HepG2 (cell line): ENCODE measurements around the gene SLC41A3. TPM values are rescaled to one million over a fixed set of nuclear protein-coding genes. Genes with fewer than 3 reads are reported as not detected.

Source experiments
- ATAC-seq: fragments of 200-7000 bp; cut with Tn5 transposase; 3 replicates; pipeline ENCODE4 v1.9.1; 2020; ENCODE audit warnings: mild to moderate bottlenecking, moderate library complexity
- BruUV-seq: library from RNA; stranded (reverse); fragments of 400-500 nt; replicated peaks from 2 replicates; lab custom pipeline; 2021; lab: Mats Ljungman, UMichigan
- CTCF ChIA-PET: fragments of 300-600 bp; formaldehyde crosslinking; extraction: SDS; loops from one replicate; lab custom pipeline; 2021; ENCODE audit warnings: low total read pairs, inconsistent platforms, low intra/inter-chr PET ratio; lab: Yijun Ruan, JAX
- POLR2A ChIA-PET: fragments of 350-600 bp; sonication (Branson Sonifier 250); formaldehyde crosslinking; loops from one replicate; lab custom pipeline; 2020; ENCODE audit warnings: antibody characterized with exemption, inconsistent platforms; lab: Yijun Ruan, JAX
- DNase-seq: peaks from one replicate; pipeline ENCODE4 v3.0.0-alpha.2; 2015; ENCODE audit warnings: low spot score
- FAIRE-seq: peaks from 3 replicates; lab custom pipeline; 2011; peaks lifted over from hg19 to GRCh38; lab: Jason Lieb, UNC
- H2AFZ ChIP-seq: one replicate; pipeline ENCODE4 v1.6.1; 2011; ENCODE audit warnings: low read length, inconsistent platforms
- H3K27ac ChIP-seq: fragments of 300-600 bp; 3 replicates; pipeline ENCODE4 v1.8.0; 2011; ENCODE audit warnings: mixed run types, mild to moderate bottlenecking, mixed read lengths, low read length, inconsistent platforms; ENCODE audit not compliant: insufficient read depth; ENCODE audit errors: extremely low read length
- H3K27me3 ChIP-seq, 2 experiments: fragments of 200-600 bp in 1 of 2; 2 replicates in 1 of 2; 3 replicates in 1 of 2; pipeline versions ENCODE4 v1.6.0 to v1.8.0; 2011; ENCODE audit warnings: low read length in 2 of 2, mild to moderate bottlenecking in 2 of 2, moderate library complexity in 2 of 2, inconsistent platforms in 1 of 2; ENCODE audit not compliant: insufficient read depth in 2 of 2, control insufficient read depth in 1 of 2
- H3K36me3 ChIP-seq, 2 experiments: fragments of 200-600 bp in 1 of 2; replicated peaks in 1 of 2; 2 replicates in 1 of 2; 3 replicates in 1 of 2; pipeline versions ENCODE4 v1.5.1 to v1.8.0; 2011; ENCODE audit warnings: low read length in 2 of 2, inconsistent platforms in 1 of 2; ENCODE audit not compliant: insufficient read depth in 2 of 2, control insufficient read depth in 1 of 2
- H3K4me1 ChIP-seq: 2 replicates; pipeline ENCODE4 v1.5.1; 2012; ENCODE audit warnings: low read length, inconsistent platforms; ENCODE audit not compliant: insufficient read depth
- H3K4me2 ChIP-seq: 2 replicates; pipeline ENCODE4 v1.6.0; 2011; ENCODE audit warnings: low read depth, low read length, inconsistent platforms
- H3K4me3 ChIP-seq, 3 experiments: fragments of 200-600 bp in 1 of 3; sonication (generic), shearing (Covaris generic) in 1 of 3; replicated peaks in 1 of 3; 2 replicates each; pipeline ENCODE4 v1.5.1; 2011 to 2016; ENCODE audit warnings: low read length in 3 of 3, inconsistent platforms in 2 of 3, low read depth in 2 of 3, mild to moderate bottlenecking in 2 of 3, control low read depth in 1 of 3, mixed read lengths in 1 of 3; ENCODE audit not compliant: insufficient read depth in 1 of 3
- H3K79me2 ChIP-seq: one replicate; pipeline ENCODE4 v1.6.1; 2011; ENCODE audit warnings: low read length, inconsistent platforms; ENCODE audit not compliant: insufficient read depth
- H3K9ac ChIP-seq: 2 replicates; pipeline ENCODE4 v1.6.0; 2011; ENCODE audit warnings: mild to moderate bottlenecking, low read depth, low read length, inconsistent platforms; ENCODE audit not compliant: insufficient read depth
- H3K9me3 ChIP-seq: 2 replicates; pipeline ENCODE4 v1.5.1; 2012; ENCODE audit warnings: mild to moderate bottlenecking, low read length
- H4K20me1 ChIP-seq: 2 replicates; pipeline ENCODE4 v1.6.0; 2011; ENCODE audit warnings: inconsistent platforms, mild to moderate bottlenecking, low read length, moderate library complexity; ENCODE audit not compliant: insufficient read depth
- CBFB ChIP-seq: sonication (generic); formaldehyde crosslinking; IDR thresholded peaks from 2 replicates; pipeline ENCODE4 v1.4.0; 2020; ENCODE audit warnings: missing genetic modification reagents
- GABPB1 ChIP-seq: IDR thresholded peaks from 2 replicates; pipeline ENCODE4 v1.6.1; 2016; ENCODE audit warnings: mild to moderate bottlenecking, missing genetic modification reagents, moderate library complexity, missing compliant biosample characterization
- MTA1 ChIP-seq: sonication (generic); formaldehyde crosslinking; IDR thresholded peaks from 2 replicates; pipeline ENCODE4 v1.4.0; 2020; ENCODE audit warnings: missing genetic modification reagents, mild to moderate bottlenecking, borderline replicate concordance
- PAF1 ChIP-seq: IDR thresholded peaks from 2 replicates; pipeline ENCODE4 v1.6.1; 2016; ENCODE audit warnings: missing genetic modification reagents, missing compliant biosample characterization
- ZNF768 ChIP-seq: sonication (generic); formaldehyde crosslinking; IDR thresholded peaks from 2 replicates; pipeline ENCODE4 v1.4.0; 2020; ENCODE audit warnings: missing genetic modification reagents
- WGBS: methylation state at CpG from one replicate; pipeline ENCODE4 v1.1.6; 2017; ENCODE audit warnings: low lambda C conversion rate; 5-methylcytosine and 5-hydroxymethylcytosine counted together
- in situ Hi-C: cut with HindIII; loops from 2 replicates; pipeline ENCODE4 v1.10.0; 2017; ENCODE audit warnings: low pct_unique_long_range_greater_than_20kb; ENCODE audit not compliant: extremely low pct_ligation_motif_present
- intact Hi-C: fragments of 100-400 bp; cut with micrococcal nuclease; formaldehyde crosslinking; loops from one replicate; pipeline ENCODE4 v1.10.0; 2022; ENCODE audit not compliant: unreplicated experiment
- polyA plus RNA-seq, 8 experiments: library from polyadenylated mRNA; depleted of rRNA in 3 of 8; stranded (reverse) in 7 of 8; unstranded in 1 of 8; fragments of >200 nt; fragmentation: Illumina TruSeq in 4 of 8; extraction: Trizol in 4 of 8; gene quantifications; 2 replicates each; pipeline versions ENCODE4 v1.2.1 to v1.2.3, GENCODE V29; 2011 to 2016; ENCODE audit warnings: low read depth in 4 of 8, missing spikeins in 1 of 8, mixed read lengths in 1 of 8; ENCODE audit not compliant: insufficient read depth in 1 of 8
- total RNA-seq, 5 experiments: library from RNA; depleted of rRNA; stranded (reverse); fragments of >200 nt; fragmentation: Illumina TruSeq; extraction: Trizol; gene quantifications; 2 replicates each; pipeline ENCODE4 v1.2.3, GENCODE V29; 2016; ENCODE audit warnings: low read depth in 1 of 5
- TF ChIP-seq, protein P1 (sequence below): sonication (generic); formaldehyde crosslinking; IDR thresholded peaks from 2 replicates; pipeline ENCODE4 v1.5.0; 2020; ENCODE audit warnings: mild to moderate bottlenecking, missing genetic modification reagents
- TF ChIP-seq, protein P2 (sequence below): sonication (generic); formaldehyde crosslinking; IDR thresholded peaks from 2 replicates; pipeline ENCODE4 v1.5.0; 2020; ENCODE audit warnings: mild to moderate bottlenecking, missing genetic modification reagents
- TF ChIP-seq, protein P3 (sequence below): sonication (generic); formaldehyde crosslinking; IDR thresholded peaks from 2 replicates; pipeline ENCODE4 v1.5.1; 2020; ENCODE audit warnings: missing genetic modification reagents, mild to moderate bottlenecking, borderline replicate concordance

SLC41A3 gene
- total and polyA plus RNA-seq, 2 of the 13 experiments (the other 11 are each of a cell fraction or from before 2014, with no cell fraction given), result 26.0 to 71.1 TPM

DNA sequence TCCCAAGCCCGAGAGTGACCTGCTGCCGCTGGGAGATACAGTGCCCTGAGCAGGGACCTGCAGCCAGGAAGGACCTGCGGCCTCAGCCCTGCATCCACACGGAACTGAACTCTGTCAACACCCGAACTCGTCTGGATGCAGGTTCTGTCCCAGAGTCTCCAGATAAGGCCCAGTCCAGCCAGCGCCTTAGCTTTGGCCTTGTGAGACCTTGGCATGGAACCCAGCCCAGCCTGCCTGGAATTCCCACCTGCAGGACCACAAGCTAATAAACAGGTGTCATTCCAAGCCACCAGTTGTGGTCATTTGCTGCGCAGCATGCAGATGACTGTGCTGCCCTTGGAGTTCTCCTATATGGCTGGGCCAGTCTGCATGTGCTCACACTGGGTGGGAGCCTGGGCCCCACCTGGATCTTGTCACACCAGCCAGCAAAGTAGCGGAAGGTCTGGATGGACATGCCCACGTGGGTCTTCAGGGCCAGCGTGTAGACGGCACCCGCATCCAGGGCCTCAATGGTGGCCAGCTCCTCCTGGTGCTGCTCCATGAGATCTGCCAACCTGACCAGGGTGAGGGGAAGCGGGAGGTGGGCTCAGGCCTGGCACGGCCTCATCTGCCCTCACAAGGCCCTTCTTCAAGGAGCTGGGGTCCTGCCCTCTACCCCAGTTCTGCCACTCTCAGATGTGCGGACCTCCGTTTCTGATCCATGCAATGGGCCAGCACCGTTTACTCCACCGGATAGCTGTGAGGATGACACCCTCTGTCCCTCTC is 47.2 kb upstream of the SLC41A3 start:
- Histone ChIP-seq H3K36me3 (no peaks in the 10 kb centered on the region), H3K4me1 (peaks cover 10% of the 10 kb centered on the region), H3K4me2 (no peak overlapping the region), H3K79me2 (no peaks in the 10 kb centered on the region), H3K9ac (no peak overlapping the region), H3K27ac (no peak overlapping the region), H3K4me3 (no peak overlapping the region), H2AFZ (no peak overlapping the region), H4K20me1 (no peaks in the 10 kb centered on the region), H3K9me3 (no peaks in the 10 kb centered on the region), H3K27me3 (no peaks in the 10 kb centered on the region)
- DNase-seq, result no peak
- in situ Hi-C loops, result loop anchor here (10.0 to 25.0 kb wide), 2 partner anchors 64 to 231 kb away; partner anchors contain the start of gene KLF15
- FAIRE-seq, result no peak
- ChIA-PET POLR2A (no interaction called here), CTCF (no interaction called here)
- BruUV-seq, result no TSS peak
- no peak for TF ChIP-seq ZNF768 (CRISPR knock-in tag)
- no peak for TF ChIP-seq MTA1
- TF ChIP-seq, protein P1, sequence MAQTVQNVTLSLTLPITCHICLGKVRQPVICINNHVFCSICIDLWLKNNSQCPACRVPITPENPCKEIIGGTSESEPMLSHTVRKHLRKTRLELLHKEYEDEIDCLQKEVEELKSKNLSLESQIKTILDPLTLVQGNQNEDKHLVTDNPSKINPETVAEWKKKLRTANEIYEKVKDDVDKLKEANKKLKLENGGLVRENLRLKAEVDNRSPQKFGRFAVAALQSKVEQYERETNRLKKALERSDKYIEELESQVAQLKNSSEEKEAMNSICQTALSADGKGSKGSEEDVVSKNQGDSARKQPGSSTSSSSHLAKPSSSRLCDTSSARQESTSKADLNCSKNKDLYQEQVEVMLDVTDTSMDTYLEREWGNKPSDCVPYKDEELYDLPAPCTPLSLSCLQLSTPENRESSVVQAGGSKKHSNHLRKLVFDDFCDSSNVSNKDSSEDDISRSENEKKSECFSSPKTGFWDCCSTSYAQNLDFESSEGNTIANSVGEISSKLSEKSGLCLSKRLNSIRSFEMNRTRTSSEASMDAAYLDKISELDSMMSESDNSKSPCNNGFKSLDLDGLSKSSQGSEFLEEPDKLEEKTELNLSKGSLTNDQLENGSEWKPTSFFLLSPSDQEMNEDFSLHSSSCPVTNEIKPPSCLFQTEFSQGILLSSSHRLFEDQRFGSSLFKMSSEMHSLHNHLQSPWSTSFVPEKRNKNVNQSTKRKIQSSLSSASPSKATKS (CRISPR knock-in tag), result no peak
- TF ChIP-seq PAF1, result no peak
- TF ChIP-seq, protein P2, sequence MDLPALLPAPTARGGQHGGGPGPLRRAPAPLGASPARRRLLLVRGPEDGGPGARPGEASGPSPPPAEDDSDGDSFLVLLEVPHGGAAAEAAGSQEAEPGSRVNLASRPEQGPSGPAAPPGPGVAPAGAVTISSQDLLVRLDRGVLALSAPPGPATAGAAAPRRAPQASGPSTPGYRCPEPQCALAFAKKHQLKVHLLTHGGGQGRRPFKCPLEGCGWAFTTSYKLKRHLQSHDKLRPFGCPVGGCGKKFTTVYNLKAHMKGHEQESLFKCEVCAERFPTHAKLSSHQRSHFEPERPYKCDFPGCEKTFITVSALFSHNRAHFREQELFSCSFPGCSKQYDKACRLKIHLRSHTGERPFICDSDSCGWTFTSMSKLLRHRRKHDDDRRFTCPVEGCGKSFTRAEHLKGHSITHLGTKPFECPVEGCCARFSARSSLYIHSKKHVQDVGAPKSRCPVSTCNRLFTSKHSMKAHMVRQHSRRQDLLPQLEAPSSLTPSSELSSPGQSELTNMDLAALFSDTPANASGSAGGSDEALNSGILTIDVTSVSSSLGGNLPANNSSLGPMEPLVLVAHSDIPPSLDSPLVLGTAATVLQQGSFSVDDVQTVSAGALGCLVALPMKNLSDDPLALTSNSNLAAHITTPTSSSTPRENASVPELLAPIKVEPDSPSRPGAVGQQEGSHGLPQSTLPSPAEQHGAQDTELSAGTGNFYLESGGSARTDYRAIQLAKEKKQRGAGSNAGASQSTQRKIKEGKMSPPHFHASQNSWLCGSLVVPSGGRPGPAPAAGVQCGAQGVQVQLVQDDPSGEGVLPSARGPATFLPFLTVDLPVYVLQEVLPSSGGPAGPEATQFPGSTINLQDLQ (CRISPR knock-in tag), result no peak
- TF ChIP-seq GABPB1 (CRISPR knock-in tag), result no peak
- no peak for TF ChIP-seq CBFB (CRISPR knock-in tag)
- TF ChIP-seq, protein P3, sequence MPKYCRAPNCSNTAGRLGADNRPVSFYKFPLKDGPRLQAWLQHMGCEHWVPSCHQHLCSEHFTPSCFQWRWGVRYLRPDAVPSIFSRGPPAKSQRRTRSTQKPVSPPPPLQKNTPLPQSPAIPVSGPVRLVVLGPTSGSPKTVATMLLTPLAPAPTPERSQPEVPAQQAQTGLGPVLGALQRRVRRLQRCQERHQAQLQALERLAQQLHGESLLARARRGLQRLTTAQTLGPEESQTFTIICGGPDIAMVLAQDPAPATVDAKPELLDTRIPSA, result no peak
- intact Hi-C loops, result no loop called here
- no peak for ATAC-seq
- WGBS, result 81% methylated on average over 6 of the region's 19 CpGs
